Neural cell (in vitro differentiated cells): Measurements from ENCODE around the gene CCER1. TPM values are rescaled to one million over a fixed set of nuclear protein-coding genes. Genes with fewer than 3 reads are reported as not detected.

Experiments used
- H2AFZ ChIP-seq: fragments of 200-600, 300-800 bp; sonication (generic), shearing (Covaris generic); 2 replicates; pipeline ENCODE4 v1.6.0; 2014; ENCODE audit warnings: low read depth, mild to moderate bottlenecking, antibody characterized with exemption, low read length, moderate library complexity
- H3F3A ChIP-seq: fragments of 200-600 bp; shearing (Covaris generic); 2 replicates; pipeline ENCODE4 v1.6.1; 2016; ENCODE audit warnings: mild to moderate bottlenecking, moderate library complexity, mixed read lengths, antibody characterized with exemption, low read length; ENCODE audit not compliant: insufficient read depth, poor library complexity, severe bottlenecking
- H3K27ac ChIP-seq: fragments of 200-600, 300-800 bp; sonication (generic), shearing (Covaris generic); 2 replicates; pipeline ENCODE4 v1.5.1; 2014; ENCODE audit warnings: mild to moderate bottlenecking, low read length, moderate library complexity
- H3K27me3 ChIP-seq: fragments of 300-800, 200-600 bp; sonication (generic), shearing (Covaris generic); 2 replicates; pipeline ENCODE4 v1.6.0; 2014; ENCODE audit warnings: mild to moderate bottlenecking, low read depth, low read length, moderate library complexity; ENCODE audit not compliant: insufficient read depth
- H3K36me3 ChIP-seq: fragments of 300-800, 200-600 bp; sonication (generic), shearing (Covaris generic); 2 replicates; pipeline ENCODE4 v1.5.1; 2014; ENCODE audit warnings: mild to moderate bottlenecking, antibody characterized with exemption, low read length, moderate library complexity; ENCODE audit not compliant: insufficient read depth
- H3K4me2 ChIP-seq: fragments of 300-800, 200-600 bp; sonication (generic), shearing (Covaris generic); 2 replicates; pipeline ENCODE4 v1.6.0; 2014; ENCODE audit warnings: mild to moderate bottlenecking, low read length
- H3K4me3 ChIP-seq: fragments of 300-800, 200-600 bp; sonication (generic), shearing (Covaris generic); 2 replicates; pipeline ENCODE4 v1.5.1; 2014; ENCODE audit warnings: mild to moderate bottlenecking, low read length, moderate library complexity
- H3K79me2 ChIP-seq: fragments of 200-600 bp; shearing (Covaris generic); replicated peaks from 2 replicates; pipeline ENCODE4 v1.6.0; 2014; ENCODE audit warnings: mild to moderate bottlenecking, low read length, moderate library complexity; ENCODE audit not compliant: insufficient read depth
- H3K9ac ChIP-seq: fragments of 300-800, 200-600 bp; sonication (generic), shearing (Covaris generic); 2 replicates; pipeline ENCODE4 v1.6.1; 2016; ENCODE audit warnings: mild to moderate bottlenecking, low read length, mixed read lengths
- H3K9me2 ChIP-seq: fragments of 200-600 bp; shearing (Covaris generic); 2 replicates; pipeline ENCODE4 v1.6.1; 2016; ENCODE audit warnings: mild to moderate bottlenecking, low read length, mixed read lengths; ENCODE audit not compliant: insufficient read depth
- H3K9me3 ChIP-seq: fragments of 200-600, 300-800 bp; sonication (generic), shearing (Covaris generic); 2 replicates; pipeline ENCODE4 v1.6.1; 2016; ENCODE audit warnings: mild to moderate bottlenecking, mixed run types, low read length, moderate library complexity, mixed read lengths
- H4K20me1 ChIP-seq: fragments of 200-600 bp; shearing (Covaris generic); 2 replicates; pipeline ENCODE4 v1.6.1; 2016; ENCODE audit warnings: mild to moderate bottlenecking, mixed run types; ENCODE audit not compliant: insufficient read depth
- CTCF ChIP-seq: fragments of 450-650 bp; IDR thresholded peaks from 2 replicates; pipeline ENCODE4 v1.5.1; 2014; ENCODE audit warnings: antibody characterized with exemption, mild to moderate bottlenecking, moderate library complexity; ENCODE audit not compliant: poor library complexity, severe bottlenecking
- EP300 ChIP-seq: fragments of 450-650 bp; conservative IDR thresholded peaks from 2 replicates; pipeline ENCODE4 v1.6.1; 2014; ENCODE audit warnings: antibody characterized with exemption, mild to moderate bottlenecking, moderate library complexity; ENCODE audit not compliant: poor library complexity, severe bottlenecking
- EZH2 ChIP-seq: fragments of 200-600, 300-800 bp; shearing (Covaris generic), sonication (generic); IDR thresholded peaks from 2 replicates; pipeline ENCODE4 v1.6.1; 2014; ENCODE audit warnings: antibody characterized with exemption, low read length, borderline replicate concordance, mild to moderate bottlenecking; ENCODE audit not compliant: insufficient read depth, poor library complexity, severe bottlenecking
- MXI1 ChIP-seq: fragments of 450-650 bp; conservative IDR thresholded peaks from 2 replicates; pipeline ENCODE4 v1.6.1; 2014; ENCODE audit warnings: antibody characterized with exemption, mild to moderate bottlenecking; ENCODE audit not compliant: poor library complexity, severe bottlenecking
- POLR2AphosphoS5 ChIP-seq: IDR thresholded peaks from 2 replicates; pipeline ENCODE4 v1.6.1; 2012
- RAD21 ChIP-seq: fragments of 450-650 bp; conservative IDR thresholded peaks from 2 replicates; pipeline ENCODE4 v1.6.1; 2014; ENCODE audit warnings: antibody characterized with exemption, mild to moderate bottlenecking, moderate library complexity
- REST ChIP-seq: IDR thresholded peaks from 2 replicates; pipeline ENCODE4 v1.6.1; 2012; ENCODE audit warnings: borderline replicate concordance
- SMC3 ChIP-seq: fragments of 450-650 bp; conservative IDR thresholded peaks from 2 replicates; pipeline ENCODE4 v1.6.1; 2014; ENCODE audit warnings: antibody characterized with exemption, mild to moderate bottlenecking, moderate library complexity; ENCODE audit not compliant: poor library complexity
- TAF1 ChIP-seq: IDR thresholded peaks from 2 replicates; pipeline ENCODE4 v1.6.1; 2012; ENCODE audit warnings: low read depth
- polyA plus RNA-seq: library from polyadenylated mRNA; depleted of rRNA; stranded (reverse); fragments of >200 nt; gene quantifications from 2 replicates; pipeline ENCODE4 v1.2.3, GENCODE V29; 2014

Gene CCER1
- polyA plus RNA-seq, 1 donor from 2014 or later, result not detected

DNA sequence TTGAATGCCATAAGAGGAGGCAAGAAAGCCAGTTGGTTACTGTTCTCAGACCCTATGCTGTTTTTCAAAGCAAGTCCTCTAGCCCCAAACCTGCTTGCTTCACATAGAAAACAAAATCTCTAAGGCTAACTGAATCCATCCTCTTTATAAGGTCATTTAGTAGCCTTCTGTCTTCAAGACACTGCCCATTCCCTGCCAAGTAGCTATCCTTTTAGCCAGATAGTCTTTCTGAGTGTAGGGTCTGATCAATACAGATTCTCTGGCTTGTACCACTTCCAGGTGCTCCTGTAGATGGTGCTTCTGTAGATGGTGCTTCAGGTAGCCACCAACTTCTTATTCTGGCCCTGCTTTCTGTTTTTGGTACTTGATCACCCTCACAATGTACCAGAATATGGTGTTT, 15.9 kb upstream of the CCER1 start:
- no peaks in the 10 kb centered on the region for H3K79me2 ChIP-seq
- no peak overlapping the region for H3K4me2 ChIP-seq
- H3K9me2 ChIP-seq, result no peaks in the 10 kb centered on the region
- no peak overlapping the region for H3K9ac ChIP-seq
- no peaks in the 10 kb centered on the region for H3K9me3 ChIP-seq
- H3K4me3 ChIP-seq, result no peak overlapping the region
- H3K27me3 ChIP-seq, result no peaks in the 10 kb centered on the region
- TF ChIP-seq RAD21 (no peak), MXI1 (no peak), CTCF (no peak), POLR2AphosphoS5 (no peak), SMC3 (no peak), EZH2 (no peak), TAF1 (no peak), EP300 (no peak), REST (no peak)
- no peak overlapping the region for H2AFZ ChIP-seq
- H3K36me3 ChIP-seq, result no peaks in the 10 kb centered on the region
- no peak overlapping the region for H3K27ac ChIP-seq
- H4K20me1 ChIP-seq, result no peaks in the 10 kb centered on the region
- H3F3A ChIP-seq, result no peaks in the 10 kb centered on the region

DNA sequence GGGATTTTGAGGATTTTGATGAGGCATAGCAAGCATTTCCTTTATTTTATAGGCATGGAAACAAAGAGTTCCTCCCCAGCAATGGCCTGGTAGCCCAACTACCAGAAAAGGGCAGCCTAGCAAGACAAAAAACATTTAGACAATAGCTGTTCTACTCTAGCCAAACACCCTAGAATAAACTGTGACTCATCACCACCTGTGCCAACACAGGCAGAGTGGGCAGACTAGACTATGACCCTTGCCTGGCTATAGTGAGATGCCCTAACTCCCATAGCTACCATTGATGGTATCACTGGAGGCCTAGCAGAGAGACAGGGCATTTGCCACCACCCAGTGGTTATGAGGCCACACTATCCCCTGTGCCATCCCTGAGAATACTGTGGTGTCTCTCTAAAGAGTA, 15.5 kb upstream of the CCER1 start:
- no peak overlapping the region for H3K9ac ChIP-seq
- no peaks in the 10 kb centered on the region for H3K36me3 ChIP-seq

More for the DNA sequence above, 15.5 kb upstream of the CCER1 start:
- Histone ChIP-seq H3K27ac (no peak overlapping the region), H4K20me1 (no peaks in the 10 kb centered on the region), H3K4me2 (no peak overlapping the region), H3K9me2 (no peaks in the 10 kb centered on the region), H3K4me3 (no peak overlapping the region), H3K27me3 (no peaks in the 10 kb centered on the region), H2AFZ (no peak overlapping the region), H3K9me3 (no peaks in the 10 kb centered on the region), H3F3A (no peaks in the 10 kb centered on the region), H3K79me2 (no peaks in the 10 kb centered on the region)
- no peak for TF ChIP-seq EZH2
- TF ChIP-seq SMC3, result no peak
- TF ChIP-seq CTCF, result no peak
- no peak for TF ChIP-seq TAF1
- TF ChIP-seq EP300, result no peak
- no peak for TF ChIP-seq POLR2AphosphoS5
- no peak for TF ChIP-seq MXI1
- TF ChIP-seq RAD21, result no peak
- TF ChIP-seq REST, result no peak
